Heart left ventricle (tissue), 13 donors: ENCODE data around the gene SIDT2.

Source experiments
- CTCF ChIP-seq, 12 donors: fragments of 200-600 bp; sonication (generic) in 4 of 12; IDR thresholded peaks; one replicate each; pipeline versions ENCODE4 v1.5.0 to v1.8.0; 2018 to 2022; ENCODE audit warnings: antibody characterized with exemption in 12 of 12, mild to moderate bottlenecking in 5 of 12
- POLR2A ChIP-seq, 2 donors: fragments of 450-650 bp; IDR thresholded peaks; one replicate each; pipeline ENCODE4 v1.6.1; 2017; ENCODE audit warnings: antibody characterized with exemption in 2 of 2, mild to moderate bottlenecking in 2 of 2, moderate library complexity in 2 of 2
- donor health status: ischemic (EF 13 %, LVEDD 7.1; RV severe dilation, severe dysfunction).
- donor health status: DM: no; HTN: yes; CAD: no.
- donor health status: DM: no; HTN: no; CAD: no.
- donor health status: ischemic (EF 25% LVEDD 6.9; RV normal size, moderate dysfunction).
- donor health status: ischemic (EF 25% LVEDD 5.7; RV mildly dilated, moderate dysfunction).
- donor health status: ischemic (EF 35%, LVEDD 5.7; RV mildly dilated, moderate dysfunction).
- donor health status: nonischemic (EF 11% LVEDD 7.7; RV severe dilation, severe dysfunction).
- donor health status: DM: yes; HTN: yes; CAD: no.
- donor health status: PGD.
- donor health status: ischemic (EF 29% LVEDD 5.4; RV normal size, mild dysfunction).
- donor health status: nonischemic (EF 23%, LVEDD 6.1; RV moderate dilation, normal function).

GRCh38 chr11:117175781-117176180 lies 2.8 kb upstream of the SIDT2 start:
- TF ChIP-seq CTCF (IDR thresholded peaks at IDR 0.05), result no peak
- TF ChIP-seq POLR2A (IDR thresholded peaks at IDR 0.05), result no peak
